KOPT-K1 (cell line): ENCODE results near the gene GPR62.
"Not testable (repeated sequence)": the region's sequence is repeated elsewhere in the genome, so short reads cannot be mapped to it uniquely, and the experiment has no call there.

Experiments used
- H3K27ac ChIP-seq: fragments of 200-600 bp; sonication (generic); 2 replicates; pipeline ENCODE4 v1.5.1; 2016; ENCODE audit warnings: antibody characterized with exemption, mild to moderate bottlenecking, low read depth, low read length; ENCODE audit not compliant: poor library complexity, severe bottlenecking
- H3K36me3 ChIP-seq: fragments of 200-600 bp; sonication (generic); 2 replicates; pipeline ENCODE4 v1.5.1; 2017; ENCODE audit warnings: antibody characterized with exemption, mild to moderate bottlenecking, low read length, moderate library complexity; ENCODE audit not compliant: insufficient read depth
- H3K9me3 ChIP-seq: fragments of 200-600 bp; sonication (generic); 2 replicates; pipeline ENCODE4 v1.5.1; 2017; ENCODE audit warnings: antibody characterized with exemption, low read length, mild to moderate bottlenecking; ENCODE audit not compliant: insufficient read depth, poor library complexity, severe bottlenecking

GPR62 gene

DNA sequence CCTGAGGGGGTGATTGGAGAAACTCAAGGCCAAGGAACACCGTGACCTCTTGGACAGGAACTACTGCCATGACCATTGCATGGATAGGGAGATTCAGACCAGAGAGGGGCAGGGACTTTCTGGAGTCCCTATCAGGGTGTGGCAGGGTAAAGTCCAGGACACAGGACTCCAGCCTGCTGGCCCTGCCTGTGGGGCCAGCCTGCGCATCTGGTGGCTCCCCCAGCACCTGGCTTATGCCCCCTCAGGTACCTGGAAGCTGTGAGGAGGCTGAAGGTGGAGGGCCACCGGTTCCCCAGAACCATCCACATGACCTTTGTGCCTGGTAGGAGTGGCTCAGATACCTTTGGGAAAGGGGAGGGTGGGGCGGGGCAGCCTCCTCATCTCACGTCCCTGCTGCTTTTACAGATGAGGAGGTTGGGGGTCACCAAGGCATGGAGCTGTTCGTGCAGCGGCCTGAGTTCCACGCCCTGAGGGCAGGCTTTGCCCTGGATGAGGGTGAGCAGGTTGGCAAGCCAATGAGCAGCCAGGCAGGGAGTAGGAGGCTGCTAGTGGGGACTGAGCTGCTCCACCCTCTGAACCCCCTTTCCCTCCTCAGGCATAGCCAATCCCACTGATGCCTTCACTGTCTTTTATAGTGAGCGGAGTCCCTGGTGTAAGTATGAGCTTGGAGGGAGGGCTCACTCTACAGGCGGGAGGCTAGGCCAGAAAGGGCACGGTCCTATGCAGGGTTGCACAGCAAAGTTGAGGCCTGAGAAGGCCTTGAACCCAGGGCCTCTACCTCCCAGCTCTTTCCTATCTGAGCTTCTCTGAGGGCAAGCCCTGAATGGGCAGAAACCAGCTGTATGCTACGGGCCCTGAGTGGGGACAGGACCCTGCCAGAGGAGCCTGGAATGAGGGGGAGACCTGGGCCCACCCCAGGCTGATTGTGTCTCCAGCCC, 31.1 kb downstream of the GPR62 start:
- no peak overlapping the region for H3K27ac ChIP-seq
- H3K9me3 ChIP-seq = no peaks in the 10 kb centered on the region
- H3K36me3 ChIP-seq = peaks cover 1% of the 10 kb centered on the region

DNA sequence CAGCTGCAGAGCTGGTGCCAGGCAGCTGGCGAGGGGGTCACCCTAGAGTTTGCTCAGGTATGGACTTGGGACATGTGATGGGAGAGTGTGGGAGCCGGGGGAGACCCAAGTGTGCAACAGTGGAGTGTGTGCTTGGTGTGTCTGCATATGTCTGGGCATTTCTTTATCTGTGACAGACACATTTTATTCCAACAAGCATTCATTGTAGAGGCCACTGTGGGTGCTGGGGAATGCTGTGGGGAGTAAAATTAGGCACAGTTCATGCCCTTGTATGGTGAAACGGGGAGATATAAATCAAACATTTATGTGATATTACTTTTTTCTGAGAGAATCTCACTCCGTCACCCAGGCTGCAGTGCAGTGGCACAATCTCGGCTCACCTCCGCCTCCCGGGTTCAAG, 32.4 kb downstream of the GPR62 start:
- H3K9me3 ChIP-seq = no peaks in the 10 kb centered on the region
- peaks cover 14% of the 10 kb centered on the region for H3K36me3 ChIP-seq
- no peak overlapping the region for H3K27ac ChIP-seq

DNA sequence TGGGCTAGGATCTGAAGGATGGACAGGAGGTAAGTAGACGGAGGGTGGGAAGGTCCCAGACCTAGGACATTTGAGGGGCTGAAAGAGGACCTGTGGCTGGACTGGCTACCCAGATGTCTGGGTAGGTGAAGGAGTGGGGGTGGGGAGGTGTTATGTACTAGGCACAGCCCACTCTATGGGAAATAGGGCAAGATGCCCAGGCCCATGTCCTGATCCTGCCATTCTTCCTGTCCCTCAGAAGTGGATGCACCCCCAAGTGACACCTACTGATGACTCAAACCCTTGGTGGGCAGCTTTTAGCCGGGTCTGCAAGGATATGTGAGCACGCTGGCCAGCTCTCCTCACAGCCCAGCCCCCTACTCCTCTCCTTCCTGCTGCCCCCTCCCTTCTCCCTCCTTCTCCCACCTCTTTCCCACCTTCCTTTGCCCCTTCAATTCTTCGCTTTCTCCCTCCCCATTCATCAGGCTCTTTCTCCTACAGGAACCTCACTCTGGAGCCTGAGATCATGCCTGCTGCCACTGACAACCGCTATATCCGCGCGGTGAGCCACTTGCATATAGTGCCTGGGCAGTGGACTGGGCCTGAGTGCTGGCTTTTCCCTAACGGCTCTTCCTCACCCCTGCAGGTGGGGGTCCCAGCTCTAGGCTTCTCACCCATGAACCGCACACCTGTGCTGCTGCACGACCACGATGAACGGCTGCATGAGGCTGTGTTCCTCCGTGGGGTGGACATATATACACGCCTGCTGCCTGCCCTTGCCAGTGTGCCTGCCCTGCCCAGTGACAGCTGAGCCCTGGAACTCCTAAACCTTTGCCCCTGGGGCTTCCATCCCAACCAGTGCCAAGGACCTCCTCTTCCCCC, 33.3 kb downstream of the GPR62 start:
- H3K27ac ChIP-seq = no peak overlapping the region

DNA sequence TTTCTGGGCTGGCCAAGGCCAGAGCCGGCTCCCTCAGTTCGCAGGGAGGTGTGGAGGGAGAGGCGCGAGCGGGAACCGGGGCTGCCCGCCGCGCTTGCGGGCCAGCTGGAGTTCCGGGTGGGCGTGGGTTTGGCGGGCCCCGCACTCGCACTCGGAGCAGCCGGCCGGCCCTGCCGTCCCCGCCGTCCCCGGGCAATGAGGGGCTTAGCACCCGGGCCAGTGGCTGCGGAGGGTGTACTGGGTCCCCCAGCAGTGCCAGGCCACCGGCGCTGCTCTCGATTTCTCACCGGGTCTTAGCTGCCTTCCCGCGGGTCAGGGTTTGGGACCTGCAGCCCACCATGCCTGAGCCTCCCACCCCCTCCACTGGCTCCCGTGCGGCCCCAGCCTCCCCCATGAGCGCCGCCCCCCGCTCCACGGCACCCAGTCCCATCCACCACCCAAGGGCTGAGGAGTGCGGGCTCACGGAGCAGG, 35.4 kb downstream of the GPR62 start:
- H3K27ac ChIP-seq, H3K9me3 ChIP-seq: not testable (repeated sequence)
- peaks cover 44% of the 10 kb centered on the region for H3K36me3 ChIP-seq

More for the DNA sequence above, 33.3 kb downstream of the GPR62 start:
- Histone ChIP-seq H3K36me3 (peaks cover 24% of the 10 kb centered on the region), H3K9me3 (no peaks in the 10 kb centered on the region)

DNA sequence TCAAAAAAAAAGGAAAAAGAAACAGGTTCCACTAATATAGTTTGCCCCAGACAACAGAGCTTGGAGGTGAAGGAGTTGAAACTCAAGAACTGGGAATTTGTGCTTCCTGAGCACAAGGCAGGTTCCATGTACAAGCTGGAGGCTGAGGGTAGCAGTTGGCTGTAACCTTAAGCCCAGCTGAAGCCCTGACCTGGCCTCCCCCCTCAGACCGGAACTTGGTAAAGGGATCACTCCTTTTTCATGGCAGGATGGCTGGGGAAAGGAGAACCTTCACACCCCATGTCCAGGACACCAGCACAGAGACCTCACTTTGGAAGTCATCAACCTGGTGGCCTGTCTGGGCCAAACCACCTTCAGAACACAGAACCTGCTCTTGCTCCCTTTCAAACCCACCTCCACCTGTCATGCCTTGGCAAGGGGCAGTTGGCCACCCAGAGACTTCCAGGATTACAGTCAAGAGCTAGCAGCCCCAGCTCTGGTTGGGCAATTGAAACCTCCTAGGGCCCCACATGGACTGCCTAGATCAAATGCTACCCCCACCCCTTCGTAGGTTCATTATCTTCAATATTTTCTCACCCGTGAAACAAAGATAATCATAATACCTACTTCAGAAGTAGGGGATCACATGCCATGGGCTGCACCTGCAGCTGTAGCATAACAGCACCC, 37.0 kb downstream of the GPR62 start:
- H3K36me3 ChIP-seq = peaks cover 45% of the 10 kb centered on the region
- peak overlapping the region; percentile 4 for H3K27ac ChIP-seq
- H3K9me3 ChIP-seq = no peaks in the 10 kb centered on the region

DNA sequence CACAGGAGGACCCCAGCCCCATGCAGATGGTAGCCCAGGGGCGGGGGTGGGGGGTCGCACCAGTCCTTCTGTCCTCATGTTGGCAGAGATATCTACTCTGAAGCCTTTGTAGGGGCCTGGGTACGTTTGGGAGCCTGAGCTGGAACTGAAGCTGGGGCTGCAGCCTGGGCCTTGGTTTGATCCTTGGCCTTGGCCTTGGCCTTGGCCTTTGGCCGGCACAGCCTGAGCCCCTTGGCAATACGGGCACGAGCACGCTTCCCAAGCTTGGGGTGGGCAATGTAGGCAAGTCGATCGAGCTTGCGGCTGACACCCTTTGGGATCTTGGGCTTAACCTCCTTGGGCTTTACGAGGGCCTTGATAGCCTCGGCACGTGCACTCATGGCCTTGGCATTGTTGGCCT, 38.5 kb downstream of the GPR62 start:
- not testable (repeated sequence) for H3K9me3 ChIP-seq, H3K27ac ChIP-seq
- H3K36me3 ChIP-seq = peaks cover 45% of the 10 kb centered on the region

DNA sequence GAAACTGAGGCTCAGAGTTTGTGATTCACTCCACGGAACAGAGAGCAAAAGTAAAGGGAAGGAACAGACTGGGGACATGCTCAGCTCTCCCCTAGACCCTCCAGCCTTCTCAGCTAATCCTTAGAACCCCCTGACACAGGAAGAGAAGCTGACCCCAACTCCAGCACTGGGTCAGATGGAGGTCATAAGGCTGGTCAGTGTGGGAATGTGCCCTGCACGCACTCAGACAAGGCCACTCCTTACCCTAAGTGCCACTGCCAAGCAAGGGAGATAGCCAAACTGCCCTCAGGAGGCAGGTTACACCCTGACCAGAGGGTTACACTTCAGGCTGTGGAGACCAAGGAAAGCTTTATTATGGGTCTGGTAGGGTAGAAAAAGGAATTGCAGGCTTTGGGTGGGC, 39.3 kb downstream of the GPR62 start:
- peaks cover 45% of the 10 kb centered on the region for H3K36me3 ChIP-seq
- peak overlapping the region; percentile 88 for H3K27ac ChIP-seq

DNA sequence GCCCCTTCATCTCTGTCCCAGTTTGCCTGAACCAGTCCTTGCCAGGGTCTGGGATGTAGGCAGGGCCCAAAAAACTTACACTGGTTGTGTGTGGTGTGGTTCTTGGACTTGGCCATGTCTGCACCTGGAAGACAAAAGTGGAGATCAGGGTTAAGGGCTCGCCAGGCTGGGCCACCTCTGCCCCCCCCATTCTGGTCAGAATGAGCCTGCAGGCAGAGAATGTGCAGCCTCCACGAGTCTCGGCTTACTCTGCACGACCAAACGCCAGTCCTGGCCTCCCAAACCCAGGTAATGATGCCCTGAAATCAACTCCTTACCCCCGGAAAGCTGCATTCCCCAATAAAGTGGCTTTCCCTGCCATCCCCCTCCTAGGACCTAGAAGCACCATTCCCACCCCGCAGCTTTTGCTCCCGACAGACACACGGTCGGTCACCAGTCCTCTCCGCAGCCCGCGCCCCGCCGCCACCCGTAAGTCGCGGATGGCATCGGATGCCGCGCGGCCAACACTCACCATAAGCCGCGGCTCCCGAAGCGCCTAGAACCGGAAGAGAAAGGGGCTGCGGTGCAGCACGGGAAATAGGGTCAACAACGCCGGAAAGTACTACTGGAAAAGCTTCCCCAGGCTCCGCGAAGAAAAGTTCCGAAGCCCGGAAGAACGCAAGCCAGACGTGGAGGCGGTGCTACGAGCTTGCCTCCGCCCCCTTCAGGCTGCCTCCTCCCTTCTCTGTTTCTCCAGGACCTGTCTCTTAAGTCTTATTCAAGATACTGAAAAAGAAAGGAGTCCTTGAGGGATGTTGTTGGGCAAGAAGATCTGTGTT, 40.4 kb downstream of the GPR62 start, which contains the start of gene RPL29:
Gene RPL29 (minus strand): TSS at position 550 of the 818 bp plus-strand sequence. CDS start 434 bp downstream, at position 116.
- Histone ChIP-seq H3K36me3 (peaks cover 45% of the 10 kb centered on the region), H3K27ac (peak within 1 kb of the TSS; percentile 88), H3K9me3 (no peaks in the 10 kb centered on the region)

More for the DNA sequence above, 39.3 kb downstream of the GPR62 start:
- H3K9me3 ChIP-seq = no peaks in the 10 kb centered on the region

DNA sequence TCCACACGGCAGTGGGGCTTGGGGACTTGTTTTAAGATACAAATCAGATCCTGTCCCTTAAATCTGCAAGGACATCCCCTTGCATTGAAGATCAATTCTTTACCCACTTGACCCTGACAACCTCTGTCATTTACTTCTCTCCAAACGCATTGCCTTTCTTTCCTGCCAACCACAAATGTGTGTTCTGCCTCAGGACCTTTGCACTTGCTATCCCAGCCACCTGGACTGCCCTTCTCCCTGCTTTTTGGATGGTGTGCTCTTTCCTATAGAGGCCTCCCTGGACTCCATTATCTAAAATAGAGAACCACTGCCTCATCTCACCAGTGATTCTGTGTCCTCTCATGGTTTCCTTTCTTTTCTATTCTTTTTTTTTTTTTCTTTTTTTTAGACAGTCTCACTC, 42.0 kb downstream of the GPR62 start:
- Histone ChIP-seq H3K9me3 (no peaks in the 10 kb centered on the region), H3K36me3 (peaks cover 35% of the 10 kb centered on the region), H3K27ac (no peak overlapping the region)

DNA sequence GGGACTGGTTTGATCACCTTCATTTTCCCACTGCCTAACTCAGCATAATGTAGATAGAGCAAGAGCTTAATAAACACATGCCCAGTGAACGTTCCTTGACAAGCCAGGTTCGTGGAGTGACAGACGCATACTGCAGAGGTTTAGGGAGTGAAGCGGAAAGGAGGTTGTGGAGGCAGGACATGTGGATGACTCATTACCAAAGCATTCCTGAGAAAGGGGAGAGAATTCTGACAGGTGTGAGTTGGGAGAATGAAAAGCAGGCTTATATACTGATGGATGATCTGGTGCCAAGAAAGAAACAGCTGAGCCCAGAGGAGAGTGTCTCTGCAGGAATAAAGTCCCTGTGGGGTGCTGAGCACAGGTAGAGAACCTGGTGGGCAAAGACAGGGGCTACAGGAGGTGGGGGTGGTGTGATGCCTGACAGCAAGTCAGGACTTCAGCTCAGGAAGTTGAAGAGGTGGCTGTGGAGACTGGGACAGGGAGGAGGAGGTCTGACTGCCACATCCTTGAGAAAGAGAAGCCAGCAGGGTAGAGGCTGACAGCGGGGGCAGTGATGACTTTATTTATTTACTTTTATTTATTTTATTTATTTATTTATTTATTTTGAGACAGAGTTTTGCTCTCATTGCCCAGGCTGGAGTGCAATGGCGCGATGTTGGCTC, 42.9 kb downstream of the GPR62 start:
- H3K9me3 ChIP-seq = no peaks in the 10 kb centered on the region
- no peak overlapping the region for H3K27ac ChIP-seq

DNA sequence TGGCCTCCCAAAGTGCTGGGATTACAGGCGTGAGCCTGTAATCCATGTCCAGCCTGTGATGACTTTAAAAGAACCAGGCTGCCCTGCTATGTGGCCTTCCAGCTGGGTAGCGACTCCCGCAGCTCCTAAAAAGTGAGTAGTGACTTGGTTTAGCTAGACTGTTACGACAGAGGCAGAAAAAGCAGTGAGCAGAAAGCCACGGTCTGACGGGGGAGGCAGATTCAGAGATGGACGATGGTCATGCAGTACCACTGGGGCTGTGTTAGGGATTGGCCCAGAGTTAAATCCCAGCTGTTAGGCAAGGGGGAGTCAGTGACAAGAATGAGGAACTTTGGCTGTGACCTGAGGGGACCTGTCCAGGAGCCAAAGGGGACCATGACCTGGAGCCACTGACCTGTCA, 43.6 kb downstream of the GPR62 start:
- peaks cover 19% of the 10 kb centered on the region for H3K36me3 ChIP-seq
- H3K9me3 ChIP-seq = no peaks in the 10 kb centered on the region
- H3K27ac ChIP-seq = no peak overlapping the region

More for the DNA sequence above, 42.9 kb downstream of the GPR62 start:
- peaks cover 26% of the 10 kb centered on the region for H3K36me3 ChIP-seq

DNA sequence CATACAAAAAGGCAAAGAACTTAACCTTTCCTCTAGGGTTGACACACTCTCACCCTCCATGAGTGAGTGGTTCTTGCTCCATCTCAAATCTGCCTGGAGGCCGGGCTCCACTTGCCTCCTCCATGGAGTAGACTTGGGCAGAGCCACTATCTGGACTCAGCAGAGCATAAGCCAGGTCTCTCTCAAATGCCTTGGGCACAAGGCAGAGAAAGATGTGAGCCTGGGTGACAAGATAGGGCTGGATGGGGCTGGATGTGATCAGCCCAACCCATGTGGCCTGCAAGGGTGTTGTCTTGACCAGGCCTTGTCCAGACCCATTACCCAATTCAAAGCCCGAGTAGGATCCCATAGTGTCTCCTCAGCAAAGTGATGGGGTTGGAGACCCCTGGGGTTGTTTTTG, 44.7 kb downstream of the GPR62 start:
- H3K36me3 ChIP-seq = peaks cover 9% of the 10 kb centered on the region
- no peak overlapping the region for H3K27ac ChIP-seq

DNA sequence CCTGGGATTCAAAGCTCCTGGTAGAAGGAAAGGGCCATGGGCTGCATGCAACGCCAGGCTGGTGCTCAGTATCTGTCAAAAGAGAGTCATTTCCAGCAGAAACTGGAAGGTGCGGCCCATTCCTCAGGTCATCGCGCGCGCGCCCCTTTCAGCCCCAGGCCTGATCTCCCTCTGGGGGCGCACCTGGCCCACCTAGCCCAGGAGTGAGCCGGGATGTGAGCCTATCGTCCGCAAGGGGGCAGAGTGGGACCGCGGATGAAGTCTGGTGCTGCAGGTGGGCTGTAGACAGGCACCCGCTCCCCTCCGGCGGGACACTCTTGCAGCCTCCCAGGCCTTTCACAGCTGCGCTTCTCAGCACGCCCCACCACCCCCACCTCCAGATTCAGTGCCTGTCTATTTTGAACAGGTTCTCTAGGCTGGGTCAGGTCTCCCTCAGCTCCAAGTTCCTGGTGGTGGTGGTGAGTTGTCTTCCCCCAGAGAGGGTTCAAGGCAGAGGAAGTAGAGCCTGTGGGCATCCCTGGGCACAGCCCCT, 46.3 kb downstream of the GPR62 start:
- H3K27ac ChIP-seq = no peak overlapping the region

More for the DNA sequence above, 44.7 kb downstream of the GPR62 start:
- no peaks in the 10 kb centered on the region for H3K9me3 ChIP-seq

More for the DNA sequence above, 46.3 kb downstream of the GPR62 start:
- Histone ChIP-seq H3K9me3 (no peaks in the 10 kb centered on the region), H3K36me3 (no peaks in the 10 kb centered on the region)
